GM20000 (cell line): Measurements from ENCODE around the gene CFAP100.

Experiments used
- DNase-seq: peaks from one replicate; pipeline ENCODE4 v3.0.0; 2012; ENCODE audit warnings: low spot score
- CTCF ChIP-seq: IDR thresholded peaks from 2 replicates; pipeline ENCODE4 v1.5.1; 2012; ENCODE audit warnings: mild to moderate bottlenecking, control low read depth; ENCODE audit errors: extremely low read depth, missing control alignments

CFAP100 gene

GRCh38 chr3:126358816-126359181 is 35.9 kb upstream of the CFAP100 start:
- DNase-seq = no peak
- no peak for TF ChIP-seq CTCF

DNA sequence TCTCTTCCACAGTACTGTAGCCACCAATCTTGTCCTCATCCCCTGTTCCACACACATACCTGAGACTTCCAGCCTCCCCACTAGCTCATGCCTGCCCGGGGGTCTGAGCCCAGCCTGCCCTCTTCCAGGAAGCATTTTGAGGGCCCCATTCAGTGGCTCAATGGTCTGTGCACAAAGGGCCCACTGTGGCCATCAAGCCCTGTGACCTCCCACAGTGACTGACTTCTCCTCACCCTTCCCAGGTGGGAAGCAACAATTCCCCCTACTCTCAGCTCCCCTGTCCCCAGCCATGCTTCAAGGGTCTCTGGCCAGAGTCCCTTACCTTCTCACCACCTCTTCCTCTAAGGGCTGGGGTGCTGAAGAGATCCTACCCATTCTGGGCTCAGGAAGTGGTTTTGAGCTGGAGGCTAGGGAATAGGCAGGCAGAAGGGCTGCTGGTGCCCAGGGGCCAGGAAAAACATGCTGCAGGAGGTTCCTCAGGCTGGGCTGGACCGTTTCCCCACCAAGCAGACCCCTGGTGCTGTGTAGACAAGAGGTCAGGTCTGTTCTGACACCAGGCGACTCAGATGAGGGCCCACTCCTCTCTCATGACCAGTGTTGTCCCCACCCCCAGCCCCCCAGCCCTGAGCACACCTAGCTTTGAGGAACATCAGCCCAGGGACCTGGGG is 34.5 kb upstream of the CFAP100 start:
- DNase-seq = no peak
- no peak for TF ChIP-seq CTCF

DNA sequence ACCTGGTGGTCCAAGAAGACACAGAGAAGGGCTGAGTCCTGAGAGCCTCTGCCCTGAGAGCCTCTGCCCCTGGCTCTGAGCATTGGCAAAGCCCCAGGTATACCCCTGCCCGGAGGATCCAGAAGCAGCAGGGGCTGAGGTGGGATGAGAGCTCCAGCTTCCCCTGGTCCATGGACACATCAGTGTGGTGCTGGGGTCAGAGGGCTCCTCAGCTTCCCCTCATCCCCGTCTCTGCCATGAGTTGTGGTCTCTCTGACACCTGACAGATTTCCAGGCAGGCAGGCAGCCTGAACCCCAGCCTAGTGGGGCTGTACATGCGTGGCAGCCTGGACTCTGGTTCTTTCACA is 34.0 kb upstream of the CFAP100 start:
- DNase-seq = no peak
- TF ChIP-seq CTCF = no peak

GRCh38 chr3:126361211-126361610 is 33.5 kb upstream of the CFAP100 start:
- no peak for DNase-seq
- no peak for TF ChIP-seq CTCF

DNA sequence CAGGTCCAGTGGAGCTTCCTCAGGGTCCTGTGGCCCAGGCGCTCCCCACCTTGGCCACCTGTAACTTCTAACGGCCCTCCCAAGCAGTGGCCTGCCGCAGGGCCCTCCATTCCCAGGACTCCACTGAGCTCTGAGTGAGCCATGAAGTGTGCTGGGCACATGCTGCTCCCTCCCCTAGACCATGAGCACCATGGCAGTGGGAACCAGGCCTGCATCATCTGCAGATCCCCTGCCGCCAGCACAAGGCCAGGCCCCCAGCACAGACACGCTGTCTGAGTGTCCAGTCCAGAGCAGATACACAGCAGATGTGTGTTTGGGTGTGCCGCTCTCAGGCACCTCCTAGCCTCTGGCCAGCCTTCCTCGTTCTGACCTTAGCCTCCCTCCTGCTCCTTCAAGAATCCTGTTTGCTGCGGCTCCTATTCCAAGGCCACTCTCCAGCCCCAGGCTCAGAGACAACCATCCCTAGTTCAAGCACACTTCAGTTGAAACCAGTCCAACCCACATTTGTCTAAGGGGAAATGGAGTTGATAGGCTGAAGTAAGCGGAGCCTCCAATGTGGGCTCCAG is 30.5 kb upstream of the CFAP100 start:
- no peak for DNase-seq
- no peak for TF ChIP-seq CTCF

DNA sequence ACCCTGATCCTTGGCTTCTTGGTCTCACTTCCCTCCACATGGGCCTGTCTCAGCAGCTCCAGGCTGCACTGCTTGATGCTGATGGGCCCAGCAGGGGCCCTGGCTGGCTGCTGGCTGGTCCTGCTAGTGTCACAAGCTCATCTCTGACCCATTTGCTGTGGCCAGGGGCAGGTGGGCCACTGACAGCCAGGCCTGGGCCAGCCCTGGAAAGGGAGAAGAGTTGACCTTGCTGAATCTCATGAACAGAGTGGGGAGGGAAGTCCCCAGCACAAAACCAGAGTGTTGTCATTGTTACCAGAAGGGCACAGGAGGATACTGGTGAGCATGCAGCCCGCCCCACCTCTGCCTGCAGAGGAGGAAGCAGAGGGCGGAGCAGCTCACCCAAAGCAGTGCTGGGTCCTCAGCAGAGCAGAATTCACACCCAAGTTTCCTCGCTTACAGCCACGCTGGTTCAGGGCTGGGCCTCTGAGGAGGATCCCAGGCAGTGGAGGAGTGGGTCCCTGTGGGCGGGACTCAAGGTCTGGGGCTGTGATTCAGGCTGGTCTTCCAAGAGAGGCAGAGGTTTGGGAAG is 29.9 kb upstream of the CFAP100 start:
- no peak for DNase-seq
- no peak for TF ChIP-seq CTCF

DNA sequence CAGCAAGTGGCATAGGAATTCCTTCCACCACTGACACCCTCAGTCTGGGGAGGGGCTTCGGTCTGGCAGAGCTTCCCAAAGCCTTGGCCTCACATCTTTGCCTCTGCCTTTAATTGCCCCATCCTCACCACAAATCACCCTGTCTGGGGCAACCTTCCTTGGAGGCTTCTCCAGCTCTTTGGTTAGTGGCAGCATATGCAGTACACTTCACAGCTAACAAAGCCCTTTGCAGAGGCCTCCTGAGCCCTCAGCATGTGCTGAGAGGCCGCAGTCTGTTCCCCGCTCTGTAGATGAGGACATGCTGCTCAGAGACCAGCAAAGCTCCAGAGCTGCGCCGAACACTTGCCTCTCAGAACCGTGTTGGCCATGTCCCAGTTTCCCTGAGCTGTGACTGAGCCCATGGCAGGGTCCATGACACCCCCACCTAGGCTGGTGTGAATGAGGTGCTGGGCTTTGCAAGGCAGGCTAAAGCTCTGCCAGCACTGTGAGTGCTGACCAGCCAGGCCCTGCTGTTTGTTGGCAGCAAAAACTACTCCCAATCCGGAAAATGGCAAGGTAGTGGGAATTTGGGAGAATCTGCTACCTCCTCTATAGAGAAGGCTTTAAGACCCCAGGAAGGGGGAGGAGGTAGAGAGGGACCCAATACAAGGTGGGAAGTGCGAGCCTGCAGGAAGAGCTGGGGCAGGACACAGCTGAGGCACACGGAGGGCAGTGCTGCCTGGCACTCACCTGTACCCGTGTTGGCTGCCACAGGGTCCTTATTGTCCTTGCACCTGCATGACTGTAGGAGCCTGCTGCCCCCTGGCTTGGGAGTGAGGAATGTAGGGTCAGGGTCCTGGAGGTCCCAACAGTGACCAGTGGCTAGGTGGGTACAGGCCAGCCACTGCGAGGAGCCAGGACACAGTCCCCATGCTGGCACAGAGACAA is 29.1 kb upstream of the CFAP100 start:
- no peak for DNase-seq
- TF ChIP-seq CTCF = no peak
